ENCODE data around the gene ASB6.
"Not testable (repeated sequence)": the region's sequence is repeated elsewhere in the genome, so short reads cannot be mapped to it uniquely, and the experiment has no call there.

The ASB6 gene

DNA sequence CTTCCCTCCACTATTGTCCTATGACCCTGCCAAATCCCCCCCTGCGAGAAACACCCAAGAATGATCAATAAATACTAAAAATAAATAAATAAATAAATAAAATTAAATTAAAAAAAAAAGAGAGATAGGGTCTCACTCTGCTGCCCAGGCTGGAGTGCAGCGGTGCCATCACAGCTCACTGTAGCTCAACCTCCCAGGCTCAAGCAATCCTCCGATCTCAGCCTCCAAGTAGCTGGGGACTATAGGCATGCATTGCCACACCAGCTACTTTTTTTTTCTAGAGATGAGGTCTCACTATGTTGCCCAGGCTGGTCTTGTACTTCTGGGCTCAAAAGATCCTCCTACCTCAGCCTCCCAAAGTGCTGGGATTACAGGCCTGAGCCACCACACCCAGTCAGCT, 20.3 kb upstream of the ASB6 start:
- not testable (repeated sequence) for H3K23ac ChIP-seq (ENCODE audit: low read length in 2 of 2); H3K9ac ChIP-seq (ENCODE audit: low read length); H2BK5ac ChIP-seq (ENCODE audit: low read depth, low read length, poor library complexity, severe bottlenecking); H2BK12ac ChIP-seq (ENCODE audit: low read length in 2 of 2); H3K9me3 ChIP-seq (ENCODE audit: control insufficient read depth, low read length); H3K4ac ChIP-seq (ENCODE audit: low read depth in 1 of 2, low read length in 2 of 2); H2BK120ac ChIP-seq (ENCODE audit: low read depth, low read length); H2AFZ ChIP-seq (ENCODE audit: low read depth, low read length); H3K18ac ChIP-seq (ENCODE audit: low read depth in 1 of 2, low read length in 2 of 2); H3K4me3 ChIP-seq (ENCODE audit: insufficient read depth in 1 of 2, low read depth in 1 of 2, low read length in 2 of 2); H2BK15ac ChIP-seq (ENCODE audit: low read depth, poor library complexity, severe bottlenecking); H3K79me1 ChIP-seq (replicated peaks; ENCODE audit: low read length, poor library complexity, severe bottlenecking); H4K91ac ChIP-seq (ENCODE audit: low read length); H3K27ac ChIP-seq (ENCODE audit: low read length, poor library complexity, severe bottlenecking); H4K8ac ChIP-seq (ENCODE audit: low read length); H2AK5ac ChIP-seq (ENCODE audit: low read length, severe bottlenecking); H3K36me3 ChIP-seq (ENCODE audit: control insufficient read depth in 1 of 2, insufficient read depth in 2 of 2, low read depth in 1 of 2, low read length in 2 of 2); H3K14ac ChIP-seq (ENCODE audit: low read length in 2 of 2); H3K4me2 ChIP-seq (ENCODE audit: low read length, poor library complexity, severe bottlenecking); DNase-seq
- 69% methylated on average over 2 of the region's 3 CpGs for whole genome bisulfite sequencing
- Histone ChIP-seq H3K27me3 (ENCODE audit: control insufficient read depth in 1 of 2, insufficient read depth in 1 of 2, low read length in 2 of 2) (peaks cover 6 to 35% of the 10 kb centered on the region in 2 experiments), H3K4me1 (ENCODE audit: control insufficient read depth, insufficient read depth, low read depth, low read length) (peaks cover 15% of the 10 kb centered on the region)

- Histone ChIP-seq H2BK120ac (ENCODE audit: low read depth, low read length) (no peak overlapping the region), H4K8ac (ENCODE audit: low read length) (no peak overlapping the region), H3K14ac (ENCODE audit: low read length in 2 of 2) (no peak overlapping the region), H2BK15ac (ENCODE audit: low read depth, poor library complexity, severe bottlenecking) (no peak overlapping the region), H3K4ac (ENCODE audit: low read depth in 1 of 2, low read length in 2 of 2) (no peak overlapping the region), H3K4me2 (ENCODE audit: low read length, poor library complexity, severe bottlenecking) (no peak overlapping the region), H2AFZ (ENCODE audit: low read depth, low read length) (no peak overlapping the region), H3K79me1 (replicated peaks; ENCODE audit: low read length, poor library complexity, severe bottlenecking) (no peaks in the 10 kb centered on the region), H3K4me1 (ENCODE audit: control insufficient read depth, insufficient read depth, low read depth, low read length) (peaks cover 18% of the 10 kb centered on the region), H3K27ac (ENCODE audit: low read length, poor library complexity, severe bottlenecking) (no peak overlapping the region), H3K18ac (ENCODE audit: low read depth in 1 of 2, low read length in 2 of 2) (no peak overlapping the region), H4K91ac (ENCODE audit: low read length) (no peak overlapping the region), H3K23ac (ENCODE audit: low read length in 2 of 2) (no peak overlapping the region), H3K9me3 (ENCODE audit: control insufficient read depth, low read length) (no peaks in the 10 kb centered on the region), H3K4me3 (ENCODE audit: insufficient read depth in 1 of 2, low read depth in 1 of 2, low read length in 2 of 2) (no peak overlapping the region), H2BK5ac (ENCODE audit: low read depth, low read length, poor library complexity, severe bottlenecking) (no peak overlapping the region), H3K36me3 (ENCODE audit: control insufficient read depth in 1 of 2, insufficient read depth in 2 of 2, low read depth in 1 of 2, low read length in 2 of 2) (no peaks in the 10 kb centered on the region), H2AK5ac (ENCODE audit: low read length, severe bottlenecking) (no peak overlapping the region), H3K27me3 (ENCODE audit: control insufficient read depth in 1 of 2, insufficient read depth in 1 of 2, low read length in 2 of 2) (peaks cover 6 to 25% of the 10 kb centered on the region in 2 experiments), H3K9ac (ENCODE audit: low read length) (no peak overlapping the region), H2BK12ac (ENCODE audit: low read length in 2 of 2) (no peak overlapping the region)
- WGBS, result 90% methylated on average over 1 of the region's 2 CpGs
- no peak for DNase-seq
These were observed 19.1 kb upstream of the ASB6 start for GRCh38 chr9:129661029-129661428.

- Histone ChIP-seq H2BK120ac (ENCODE audit: low read depth, low read length) (no peak overlapping the region), H2BK5ac (ENCODE audit: low read depth, low read length, poor library complexity, severe bottlenecking) (no peak overlapping the region), H3K14ac (ENCODE audit: low read length in 2 of 2) (no peak overlapping the region), H3K27me3 (ENCODE audit: control insufficient read depth in 1 of 2, insufficient read depth in 1 of 2, low read length in 2 of 2) (peaks cover 0 to 29% of the 10 kb centered on the region in 2 experiments), H3K4ac (ENCODE audit: low read depth in 1 of 2, low read length in 2 of 2) (no peak overlapping the region), H3K27ac (ENCODE audit: low read length, poor library complexity, severe bottlenecking) (no peak overlapping the region), H3K9me3 (ENCODE audit: control insufficient read depth, low read length) (no peaks in the 10 kb centered on the region), H3K79me1 (replicated peaks; ENCODE audit: low read length, poor library complexity, severe bottlenecking) (no peaks in the 10 kb centered on the region), H3K4me1 (ENCODE audit: control insufficient read depth, insufficient read depth, low read depth, low read length) (peaks cover 26% of the 10 kb centered on the region), H2AK5ac (ENCODE audit: low read length, severe bottlenecking) (no peak overlapping the region), H4K91ac (ENCODE audit: low read length) (no peak overlapping the region), H3K9ac (ENCODE audit: low read length) (no peak overlapping the region), H3K4me2 (ENCODE audit: low read length, poor library complexity, severe bottlenecking) (no peak overlapping the region), H2BK12ac (ENCODE audit: low read length in 2 of 2) (no peak overlapping the region), H4K8ac (ENCODE audit: low read length) (no peak overlapping the region), H2BK15ac (ENCODE audit: low read depth, poor library complexity, severe bottlenecking) (no peak overlapping the region), H2AFZ (ENCODE audit: low read depth, low read length) (no peak overlapping the region), H3K18ac (ENCODE audit: low read depth in 1 of 2, low read length in 2 of 2) (no peak overlapping the region), H3K23ac (ENCODE audit: low read length in 2 of 2) (no peak overlapping the region), H3K4me3 (ENCODE audit: insufficient read depth in 1 of 2, low read depth in 1 of 2, low read length in 2 of 2) (no peak overlapping the region), H3K36me3 (ENCODE audit: control insufficient read depth in 1 of 2, insufficient read depth in 2 of 2, low read depth in 1 of 2, low read length in 2 of 2) (no peaks in the 10 kb centered on the region)
- WGBS, result 45% methylated on average over 11 of the region's 12 CpGs
- peak; percentile 91 for DNase-seq
These were observed 14.9 kb upstream of the ASB6 start for GRCh38 chr9:129656795-129657390.

- H3K79me1 ChIP-seq (replicated peaks; ENCODE audit: low read length, poor library complexity, severe bottlenecking), result no peaks in the 10 kb centered on the region
- H2AK5ac ChIP-seq (ENCODE audit: low read length, severe bottlenecking), result peak overlapping the region; percentile 10
- peak overlapping the region in 1 of 2 experiments; percentile 75 for H2BK12ac ChIP-seq (ENCODE audit: low read length in 2 of 2)
- H3K9me3 ChIP-seq (ENCODE audit: control insufficient read depth, low read length), result no peaks in the 10 kb centered on the region
- no peak overlapping the region for H3K4me3 ChIP-seq (ENCODE audit: insufficient read depth in 1 of 2, low read depth in 1 of 2, low read length in 2 of 2)
- H4K8ac ChIP-seq (ENCODE audit: low read length), result no peak overlapping the region
- no peaks in the 10 kb centered on the region for H3K36me3 ChIP-seq (ENCODE audit: control insufficient read depth in 1 of 2, insufficient read depth in 2 of 2, low read depth in 1 of 2, low read length in 2 of 2)
- no peak for DNase-seq
- H4K91ac ChIP-seq (ENCODE audit: low read length), result peak overlapping the region; percentile 61
- H3K27me3 ChIP-seq (ENCODE audit: control insufficient read depth in 1 of 2, insufficient read depth in 1 of 2, low read length in 2 of 2), result peaks cover 0 to 36% of the 10 kb centered on the region in 2 experiments
- H3K9ac ChIP-seq (ENCODE audit: low read length), result no peak overlapping the region
- WGBS, result 93% methylated on average over 6 of the region's 7 CpGs
- no peak overlapping the region for H3K18ac ChIP-seq (ENCODE audit: low read depth in 1 of 2, low read length in 2 of 2)
- H3K23ac ChIP-seq (ENCODE audit: low read length in 2 of 2), result no peak overlapping the region
- no peak overlapping the region for H2AFZ ChIP-seq (ENCODE audit: low read depth, low read length)
- H3K4ac ChIP-seq (ENCODE audit: low read depth in 1 of 2, low read length in 2 of 2), result no peak overlapping the region
- H3K4me1 ChIP-seq (ENCODE audit: control insufficient read depth, insufficient read depth, low read depth, low read length), result peaks cover 26% of the 10 kb centered on the region
- no peak overlapping the region for H2BK5ac ChIP-seq (ENCODE audit: low read depth, low read length, poor library complexity, severe bottlenecking)
- H3K27ac ChIP-seq (ENCODE audit: low read length, poor library complexity, severe bottlenecking), result no peak overlapping the region
- H3K14ac ChIP-seq (ENCODE audit: low read length in 2 of 2), result no peak overlapping the region
- no peak overlapping the region for H2BK15ac ChIP-seq (ENCODE audit: low read depth, poor library complexity, severe bottlenecking)
- no peak overlapping the region for H2BK120ac ChIP-seq (ENCODE audit: low read depth, low read length)
- no peak overlapping the region for H3K4me2 ChIP-seq (ENCODE audit: low read length, poor library complexity, severe bottlenecking)
These were observed 13.7 kb upstream of the ASB6 start for GRCh38 chr9:129655696-129656095.

Data from mesenchymal stem cell (in vitro differentiated cells and primary cell).